ENCODE results near the gene SLC39A9.
"Not testable (repeated sequence)": the region's sequence is repeated elsewhere in the genome, so short reads cannot be mapped to it uniquely, and the experiment has no call there.

Gene SLC39A9

GRCh38 chr14:69497866-69498265 is 99.4 kb downstream of the SLC39A9 start:
- H3K27ac Mint-ChIP-seq; H3K4me3 Mint-ChIP-seq; H3K4me1 Mint-ChIP-seq (ENCODE audit: low read depth); H3K9me3 Mint-ChIP-seq; H3K36me3 Mint-ChIP-seq (ENCODE audit: low read depth); intact Hi-C loops (cut with micrococcal nuclease): not testable (repeated sequence)
- peaks cover 28% of the 10 kb centered on the region for H3K27me3 Mint-ChIP-seq

GRCh38 chr14:69498286-69498685 is 99.8 kb downstream of the SLC39A9 start:
- H3K36me3 Mint-ChIP-seq (ENCODE audit: low read depth); H3K4me3 Mint-ChIP-seq; H3K9me3 Mint-ChIP-seq; H3K27ac Mint-ChIP-seq; H3K4me1 Mint-ChIP-seq (ENCODE audit: low read depth); intact Hi-C loops (cut with micrococcal nuclease): not testable (repeated sequence)
- peaks cover 27% of the 10 kb centered on the region for H3K27me3 Mint-ChIP-seq

- intact Hi-C loops (cut with micrococcal nuclease) = no loop called here
- H3K27me3 Mint-ChIP-seq = peaks cover 24% of the 10 kb centered on the region
- H3K36me3 Mint-ChIP-seq (ENCODE audit: low read depth) = no peaks in the 10 kb centered on the region
- H3K9me3 Mint-ChIP-seq = no peaks in the 10 kb centered on the region
- H3K27ac Mint-ChIP-seq = no peak overlapping the region
- H3K4me3 Mint-ChIP-seq = no peak overlapping the region
- H3K4me1 Mint-ChIP-seq (ENCODE audit: low read depth) = no peaks in the 10 kb centered on the region
Measured at GRCh38 chr14:69499436-69499835, 100.9 kb downstream of the SLC39A9 start.

- H3K4me3 Mint-ChIP-seq = no peak overlapping the region
- intact Hi-C loops (cut with micrococcal nuclease) = no loop called here
- no peaks in the 10 kb centered on the region for H3K9me3 Mint-ChIP-seq
- H3K27ac Mint-ChIP-seq = no peak overlapping the region
- no peaks in the 10 kb centered on the region for H3K36me3 Mint-ChIP-seq (ENCODE audit: low read depth)
- no peaks in the 10 kb centered on the region for H3K4me1 Mint-ChIP-seq (ENCODE audit: low read depth)
- peaks cover 20% of the 10 kb centered on the region for H3K27me3 Mint-ChIP-seq
Measured at GRCh38 chr14:69500096-69500495, 101.6 kb downstream of the SLC39A9 start.

- H3K4me1 Mint-ChIP-seq (ENCODE audit: low read depth) = no peaks in the 10 kb centered on the region
- H3K9me3 Mint-ChIP-seq = no peaks in the 10 kb centered on the region
- intact Hi-C loops (cut with micrococcal nuclease) = no loop called here
- no peaks in the 10 kb centered on the region for H3K36me3 Mint-ChIP-seq (ENCODE audit: low read depth)
- no peak overlapping the region for H3K27ac Mint-ChIP-seq
- no peak overlapping the region for H3K4me3 Mint-ChIP-seq
- H3K27me3 Mint-ChIP-seq = peaks cover 18% of the 10 kb centered on the region
Measured at GRCh38 chr14:69500736-69501135, 102.2 kb downstream of the SLC39A9 start.

- Mint-ChIP-seq H3K4me3 (no peak overlapping the region), H3K27me3 (peaks cover 18% of the 10 kb centered on the region), H3K9me3 (no peaks in the 10 kb centered on the region), H3K27ac (no peak overlapping the region), H3K36me3 (ENCODE audit: low read depth) (no peaks in the 10 kb centered on the region), H3K4me1 (ENCODE audit: low read depth) (no peaks in the 10 kb centered on the region)
- intact Hi-C loops (cut with micrococcal nuclease) = no loop called here
Measured at GRCh38 chr14:69501423-69501838, 102.9 kb downstream of the SLC39A9 start.

GRCh38 chr14:69504775-69505174 is 106.3 kb downstream of the SLC39A9 start:
- Mint-ChIP-seq H3K9me3 (no peaks in the 10 kb centered on the region), H3K27ac (no peak overlapping the region)

GRCh38 chr14:69505338-69506240 is 107.1 kb downstream of the SLC39A9 start:
- Mint-ChIP-seq H3K9me3 (no peaks in the 10 kb centered on the region), H3K4me3 (no peak overlapping the region), H3K4me1 (ENCODE audit: low read depth) (no peaks in the 10 kb centered on the region), H3K36me3 (ENCODE audit: low read depth) (no peaks in the 10 kb centered on the region), H3K27me3 (peaks cover 24% of the 10 kb centered on the region), H3K27ac (no peak overlapping the region)
- intact Hi-C loops (cut with micrococcal nuclease) = no loop called here

More at GRCh38 chr14:69504775-69505174, 106.3 kb downstream of the SLC39A9 start:
- Mint-ChIP-seq H3K4me3 (no peak overlapping the region), H3K4me1 (ENCODE audit: low read depth) (no peaks in the 10 kb centered on the region), H3K27me3 (peaks cover 28% of the 10 kb centered on the region), H3K36me3 (ENCODE audit: low read depth) (no peaks in the 10 kb centered on the region)
- intact Hi-C loops (cut with micrococcal nuclease) = no loop called here

- intact Hi-C loops (cut with micrococcal nuclease) = no loop called here
- H3K27ac Mint-ChIP-seq = no peak overlapping the region
Measured at GRCh38 chr14:69506241-69506595, 107.7 kb downstream of the SLC39A9 start.

More at GRCh38 chr14:69506241-69506595, 107.7 kb downstream of the SLC39A9 start:
- Mint-ChIP-seq H3K4me1 (ENCODE audit: low read depth) (no peaks in the 10 kb centered on the region), H3K4me3 (no peak overlapping the region), H3K27me3 (peaks cover 28% of the 10 kb centered on the region), H3K9me3 (no peaks in the 10 kb centered on the region), H3K36me3 (ENCODE audit: low read depth) (no peaks in the 10 kb centered on the region)
